NCI-H2196 (cell line): Measurements from ENCODE around the gene CUZD1.
"Not testable (repeated sequence)": the region's sequence is repeated elsewhere in the genome, so short reads cannot be mapped to it uniquely, and the experiment has no call there.

Source experiments
- DNase-seq: peaks from one replicate; lab custom pipeline; 2025; ENCODE audit not compliant: unreplicated experiment; lab: John Stamatoyannopoulos, UW

The CUZD1 gene

GRCh38 chr10:122845783-122846332, at the start of gene CUZD1:
Gene CUZD1, minus strand, starts transcription at chr10:122845857. Its CDS starts 14 bp downstream, at chr10:122845843.
- DNase-seq, result no peak

- no peak for DNase-seq
Observed at GRCh38 chr10:122894261-122894944, 48.7 kb upstream of the CUZD1 start.

GRCh38 chr10:122884166-122884565, 38.5 kb upstream of the CUZD1 start:
- DNase-seq, result no peak

- no peak for DNase-seq
Observed at GRCh38 chr10:122882766-122883165, 37.1 kb upstream of the CUZD1 start.

- DNase-seq, result no peak
Observed at GRCh38 chr10:122879339-122880273, 33.9 kb upstream of the CUZD1 start, which contains the start of gene FAM24B. Gene FAM24B, minus strand, starts transcription at chr10:122879581. Its CDS starts 29,066 bp downstream, at chr10:122850515.

- no peak for DNase-seq
Observed at GRCh38 chr10:122878799-122879338, 33.2 kb upstream of the CUZD1 start.

GRCh38 chr10:122877264-122877663, 31.6 kb upstream of the CUZD1 start:
- no peak for DNase-seq

GRCh38 chr10:122876467-122876855, 30.8 kb upstream of the CUZD1 start:
- DNase-seq, result no peak

GRCh38 chr10:122875843-122876466, 30.3 kb upstream of the CUZD1 start:
- DNase-seq, result no peak

GRCh38 chr10:122871947-122872346, 26.3 kb upstream of the CUZD1 start:
- not testable (repeated sequence) for DNase-seq

GRCh38 chr10:122868768-122869167, 23.1 kb upstream of the CUZD1 start:
- not testable (repeated sequence) for DNase-seq

- not testable (repeated sequence) for DNase-seq
Observed at GRCh38 chr10:122866757-122867482, 21.3 kb upstream of the CUZD1 start.

GRCh38 chr10:122864901-122865300, 19.2 kb upstream of the CUZD1 start:
- no peak for DNase-seq

- no peak for DNase-seq
Observed at GRCh38 chr10:122864194-122864592, 18.5 kb upstream of the CUZD1 start.

GRCh38 chr10:122863216-122864193, 17.8 kb upstream of the CUZD1 start:
- no peak for DNase-seq

- no peak for DNase-seq
Observed at GRCh38 chr10:122861711-122862161, 16.1 kb upstream of the CUZD1 start.

GRCh38 chr10:122859527-122859926, 13.9 kb upstream of the CUZD1 start:
- DNase-seq, result no peak

- not testable (repeated sequence) for DNase-seq
Observed at GRCh38 chr10:122858042-122858441, 12.4 kb upstream of the CUZD1 start.

- no peak for DNase-seq
Observed at GRCh38 chr10:122856902-122857301, 11.2 kb upstream of the CUZD1 start.
